GM18951 (cell line): ENCODE measurements around the gene DYRK3.

Experiments
- POLR2A ChIP-seq: IDR thresholded peaks from 4 replicates; pipeline ENCODE4 v1.6.1; 2011; ENCODE audit warnings: mild to moderate bottlenecking; ENCODE audit not compliant: insufficient read length, insufficient read depth; ENCODE audit errors: extremely low read depth
- in situ Hi-C: fragments of 300-500 bp; cut with MboI; formaldehyde crosslinking; loops from one replicate; pipeline ENCODE4 v1.12.0; 2022; ENCODE audit warnings: low sequenced_read_pairs, mixed read lengths, inconsistent platforms; ENCODE audit not compliant: unreplicated experiment

Gene DYRK3

GRCh38 chr1:206643118-206643698 is 7.9 kb downstream of the DYRK3 start:
- TF ChIP-seq POLR2A, result no peak
- in situ Hi-C loops, result no loop called here

GRCh38 chr1:206646504-206646903 is 11.2 kb downstream of the DYRK3 start:
- in situ Hi-C loops, result no loop called here
- TF ChIP-seq POLR2A, result no peak

- no peak for TF ChIP-seq POLR2A
- in situ Hi-C loops, result no loop called here
Measured at GRCh38 chr1:206647224-206647623, 11.9 kb downstream of the DYRK3 start.

- in situ Hi-C loops, result no loop called here
- no peak for TF ChIP-seq POLR2A
Measured at GRCh38 chr1:206649261-206649921, 14.1 kb downstream of the DYRK3 start.

GRCh38 chr1:206651014-206651413 is 15.7 kb downstream of the DYRK3 start:
- TF ChIP-seq POLR2A, result no peak
- in situ Hi-C loops, result no loop called here

- TF ChIP-seq POLR2A, result no peak
- in situ Hi-C loops, result no loop called here
Measured at GRCh38 chr1:206651958-206652890, 16.9 kb downstream of the DYRK3 start.

- in situ Hi-C loops, result no loop called here
- no peak for TF ChIP-seq POLR2A
Measured at GRCh38 chr1:206653715-206654459, 18.6 kb downstream of the DYRK3 start.

- TF ChIP-seq POLR2A, result no peak
- in situ Hi-C loops, result no loop called here
Measured at GRCh38 chr1:206654828-206655227, 19.5 kb downstream of the DYRK3 start.

- in situ Hi-C loops, result no loop called here
- no peak for TF ChIP-seq POLR2A
Measured at GRCh38 chr1:206655471-206655882, 20.1 kb downstream of the DYRK3 start.

GRCh38 chr1:206656936-206657335 is 21.6 kb downstream of the DYRK3 start:
- TF ChIP-seq POLR2A, result no peak
- in situ Hi-C loops, result no loop called here

- in situ Hi-C loops, result no loop called here
Measured at GRCh38 chr1:206657751-206658150, 22.4 kb downstream of the DYRK3 start.

GRCh38 chr1:206658264-206658980 is 23.1 kb downstream of the DYRK3 start:
- in situ Hi-C loops, result no loop called here
- TF ChIP-seq POLR2A, result no peak

More at GRCh38 chr1:206657751-206658150, 22.4 kb downstream of the DYRK3 start:
- no peak for TF ChIP-seq POLR2A
